Measurements from ENCODE around the gene ABHD17A.
"Not testable (repeated sequence)": the region's sequence is repeated elsewhere in the genome, so short reads cannot be mapped to it uniquely, and the experiment has no call there.

The ABHD17A gene

DNA sequence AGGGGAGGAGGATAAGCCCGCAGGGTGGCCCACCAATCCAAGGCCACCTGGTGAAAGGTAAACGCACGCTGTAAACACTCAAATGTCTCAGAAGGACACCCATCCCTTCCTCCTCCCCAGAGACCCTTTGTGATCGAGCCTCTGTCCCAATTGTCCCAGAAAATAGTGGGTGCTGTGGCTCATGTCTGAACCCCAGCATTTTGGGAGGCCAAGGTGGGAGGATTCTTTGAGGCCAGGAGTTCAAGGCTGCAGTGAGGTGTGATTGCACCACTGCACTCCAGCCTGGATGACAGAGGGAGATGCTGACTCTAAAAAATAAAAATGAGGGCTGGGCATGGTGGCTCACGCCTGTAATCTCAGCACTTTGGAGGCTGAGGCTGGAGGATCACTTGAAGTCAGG lies 3.1 kb upstream of the ABHD17A start:
- DNase-seq (ENCODE audit: low spot score) = no peak
- no peak overlapping the region for H3K27ac ChIP-seq
- H3K4me3 ChIP-seq = no peak overlapping the region
- TF ChIP-seq, protein P1, sequence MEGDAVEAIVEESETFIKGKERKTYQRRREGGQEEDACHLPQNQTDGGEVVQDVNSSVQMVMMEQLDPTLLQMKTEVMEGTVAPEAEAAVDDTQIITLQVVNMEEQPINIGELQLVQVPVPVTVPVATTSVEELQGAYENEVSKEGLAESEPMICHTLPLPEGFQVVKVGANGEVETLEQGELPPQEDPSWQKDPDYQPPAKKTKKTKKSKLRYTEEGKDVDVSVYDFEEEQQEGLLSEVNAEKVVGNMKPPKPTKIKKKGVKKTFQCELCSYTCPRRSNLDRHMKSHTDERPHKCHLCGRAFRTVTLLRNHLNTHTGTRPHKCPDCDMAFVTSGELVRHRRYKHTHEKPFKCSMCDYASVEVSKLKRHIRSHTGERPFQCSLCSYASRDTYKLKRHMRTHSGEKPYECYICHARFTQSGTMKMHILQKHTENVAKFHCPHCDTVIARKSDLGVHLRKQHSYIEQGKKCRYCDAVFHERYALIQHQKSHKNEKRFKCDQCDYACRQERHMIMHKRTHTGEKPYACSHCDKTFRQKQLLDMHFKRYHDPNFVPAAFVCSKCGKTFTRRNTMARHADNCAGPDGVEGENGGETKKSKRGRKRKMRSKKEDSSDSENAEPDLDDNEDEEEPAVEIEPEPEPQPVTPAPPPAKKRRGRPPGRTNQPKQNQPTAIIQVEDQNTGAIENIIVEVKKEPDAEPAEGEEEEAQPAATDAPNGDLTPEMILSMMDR (IDR thresholded peaks at IDR 0.05) = no peak

DNA sequence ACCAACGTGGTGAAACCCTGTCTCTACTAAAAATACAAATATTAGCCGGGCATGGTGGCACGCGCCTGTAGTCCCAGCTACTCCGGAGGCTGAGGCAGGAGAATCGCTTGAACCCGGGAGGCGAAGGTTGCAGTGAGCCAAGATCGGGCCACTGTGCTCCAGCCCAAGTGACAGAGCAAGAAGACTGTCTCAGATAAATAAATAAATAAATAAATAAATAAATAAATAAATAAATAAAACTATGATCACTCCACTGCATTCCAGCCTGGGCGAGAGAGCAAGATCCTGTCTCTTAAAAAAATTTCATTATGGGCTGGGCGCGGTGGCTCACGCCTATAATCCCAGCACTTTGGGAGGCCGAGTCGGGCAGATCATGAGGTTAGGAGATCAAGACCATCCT lies 1.1 kb upstream of the ABHD17A start:
- H3K27ac ChIP-seq; H3K4me3 ChIP-seq; DNase-seq (ENCODE audit: low spot score): not testable (repeated sequence)

DNA sequence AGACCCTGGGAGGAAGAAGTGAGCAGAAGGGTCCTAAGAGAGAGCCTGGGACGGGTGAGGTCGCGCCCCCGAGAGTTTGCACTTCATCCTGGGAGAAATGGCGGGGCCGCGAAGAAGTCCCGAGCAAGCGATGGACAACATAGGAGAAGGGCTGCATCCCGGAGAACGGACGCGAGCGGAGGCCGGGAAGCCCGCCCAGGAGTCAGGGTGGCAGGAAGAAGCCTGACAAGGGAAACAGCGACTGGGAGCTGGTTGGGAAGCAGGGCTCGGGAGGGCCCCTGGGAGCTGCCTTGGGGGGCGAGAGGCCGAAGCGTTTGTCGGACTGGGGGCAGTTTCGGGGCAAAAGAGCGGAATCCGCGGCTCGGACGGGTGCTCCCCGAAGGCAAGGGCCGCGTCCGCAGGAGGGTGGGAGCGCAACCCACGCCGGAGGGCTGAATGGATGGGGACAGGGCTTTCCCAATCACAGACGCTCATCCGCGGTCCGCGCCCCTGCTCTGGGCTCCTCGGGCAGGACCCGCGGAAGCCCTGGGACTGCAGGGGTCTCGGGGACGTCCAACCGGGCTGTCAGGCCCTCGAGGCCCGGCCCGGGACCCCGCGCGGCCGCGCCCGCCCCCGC lies 469 bp downstream of the ABHD17A start:
- Histone ChIP-seq H3K4me3 (peak overlapping the region; percentile 88), H3K27ac (peak overlapping the region; percentile 73 to 90)
- TF ChIP-seq, protein P1 (IDR thresholded peaks at IDR 0.05) = no peak
- DNase-seq (ENCODE audit: low spot score) = no peak

DNA sequence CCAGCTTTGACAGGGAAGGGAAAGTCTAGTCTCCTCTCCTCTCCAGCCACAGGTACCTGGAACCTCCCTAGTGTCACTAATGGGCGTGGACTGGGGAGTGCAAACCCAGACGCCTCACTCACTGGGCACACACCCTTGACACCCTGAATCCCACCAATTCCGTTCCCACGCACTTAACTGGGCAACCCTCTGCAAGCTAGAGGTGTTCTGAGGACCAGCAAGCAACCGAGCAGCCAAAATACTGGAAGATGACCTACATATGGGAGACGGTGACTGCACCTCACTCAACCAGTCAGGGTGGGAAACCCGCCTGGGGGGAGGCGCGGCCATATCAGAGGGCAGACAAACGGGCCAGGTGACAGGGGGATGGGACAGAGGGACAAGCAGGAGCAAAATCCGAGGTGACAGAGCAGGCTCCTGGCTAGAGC lies 991 bp downstream of the ABHD17A start:
- Histone ChIP-seq H3K27ac (peak overlapping the region; percentile 73 to 90), H3K4me3 (peak overlapping the region; percentile 88)
- DNase-seq (ENCODE audit: low spot score) = no peak
- TF ChIP-seq, protein P1 (IDR thresholded peaks at IDR 0.05) = no peak

DNA sequence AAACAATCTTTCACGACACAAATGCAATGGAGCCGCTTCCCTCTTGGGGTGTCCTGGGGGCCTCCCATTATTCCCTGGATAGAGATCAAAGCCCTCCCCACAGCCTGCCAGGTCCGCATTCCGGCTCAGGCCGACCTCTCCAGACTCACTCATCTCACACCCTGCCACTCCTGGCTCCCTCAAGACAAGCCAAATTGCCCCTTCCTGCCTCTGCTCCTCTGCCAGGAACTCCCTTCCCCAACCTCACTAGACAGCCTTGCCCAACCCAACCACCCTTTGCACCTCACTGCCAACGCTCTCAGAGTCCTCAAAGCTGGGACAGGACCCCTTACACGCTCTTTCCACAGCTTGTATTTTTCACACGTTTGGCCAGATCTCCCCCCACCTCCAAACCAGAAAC lies 1.5 kb downstream of the ABHD17A start:
- H3K27ac ChIP-seq = peak overlapping the region in 1 of 2 donors; percentile 90
- DNase-seq (ENCODE audit: low spot score) = no peak
- TF ChIP-seq, protein P1 (IDR thresholded peaks at IDR 0.05) = no peak
- H3K4me3 ChIP-seq = peak overlapping the region; percentile 88

DNA sequence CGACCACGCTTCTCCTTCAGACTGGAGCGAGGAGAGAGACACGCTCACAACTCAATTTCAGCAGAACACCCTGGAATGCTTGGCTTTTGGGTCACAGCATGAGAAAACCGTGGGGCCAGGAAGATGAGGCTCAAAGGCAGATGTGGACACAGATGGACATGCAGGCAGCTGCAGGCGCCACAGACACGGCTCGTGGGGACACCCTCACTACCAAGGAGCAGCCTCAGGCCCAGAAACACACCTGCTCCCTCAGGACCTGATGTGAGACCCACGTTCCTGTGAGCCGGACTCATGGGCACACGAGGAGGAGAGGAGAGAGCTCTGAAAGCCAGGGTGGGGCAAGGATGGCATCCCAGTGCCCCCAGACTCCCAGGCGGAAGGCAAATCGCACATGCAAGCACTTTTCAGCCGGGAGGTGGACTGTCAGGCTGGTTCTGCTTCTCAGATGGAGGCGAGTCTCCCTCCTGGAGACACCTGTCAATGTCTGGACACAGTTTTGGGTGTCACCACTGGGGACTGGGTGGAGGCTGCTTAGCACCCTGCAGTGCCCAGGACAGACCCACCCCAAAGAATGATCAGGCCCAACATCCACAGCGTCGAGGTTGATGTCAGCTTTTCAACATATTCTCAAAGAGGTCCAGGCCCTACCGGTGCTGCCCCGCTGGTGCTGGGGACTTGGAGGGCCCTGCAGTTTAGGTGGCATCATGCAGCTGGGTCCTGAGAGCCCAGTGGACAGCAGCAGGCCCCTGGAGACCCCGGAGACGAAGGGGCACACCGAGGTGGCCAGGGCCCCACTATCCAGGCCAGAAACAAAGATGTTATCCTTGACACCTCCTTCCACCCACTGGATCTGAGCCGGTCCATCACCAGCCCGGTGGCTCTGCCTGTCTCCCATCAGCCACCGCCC lies 2.3 kb downstream of the ABHD17A start:
- Histone ChIP-seq H3K27ac (peak overlapping the region in 1 of 2 donors; percentile 90), H3K4me3 (peak overlapping the region; percentile 88)
- TF ChIP-seq, protein P1 (IDR thresholded peaks at IDR 0.05) = no peak
- no peak for DNase-seq (ENCODE audit: low spot score)

DNA sequence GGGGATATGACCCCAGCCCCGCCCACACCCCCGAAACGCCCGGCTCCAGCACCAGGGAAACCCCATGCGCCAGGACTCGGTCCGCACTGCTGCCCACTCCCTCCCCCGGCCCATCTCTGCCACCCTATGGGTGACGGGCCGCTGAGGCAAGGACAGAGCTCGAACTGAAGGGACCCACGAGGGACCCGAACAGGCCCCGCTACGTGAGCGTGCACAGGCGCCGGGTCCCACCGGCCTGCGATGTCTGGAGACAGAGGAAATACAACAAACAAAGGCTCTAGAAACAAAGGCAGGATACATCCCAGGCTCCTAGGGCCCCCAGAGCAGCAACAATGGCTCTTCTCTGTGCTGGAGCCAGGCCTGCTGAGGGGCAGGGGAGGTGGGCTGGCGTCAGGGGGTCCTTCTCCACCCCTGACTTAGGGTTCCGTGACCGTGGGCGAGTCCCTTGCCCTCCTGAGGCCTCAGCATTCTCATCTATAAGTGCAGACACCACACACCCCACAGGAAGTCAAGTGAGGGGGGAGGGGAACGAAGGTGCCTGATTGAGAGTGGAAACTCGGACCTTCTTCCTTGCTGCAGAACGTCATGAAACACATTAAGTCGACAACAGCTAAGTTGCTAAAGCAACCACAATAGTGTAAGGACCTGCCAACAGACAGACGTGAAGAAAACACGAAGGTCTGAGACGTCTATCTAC lies 3.1 kb downstream of the ABHD17A start:
- no peak for DNase-seq (ENCODE audit: low spot score)
- peak overlapping the region in 1 of 2 donors; percentile 90 for H3K27ac ChIP-seq
- peak overlapping the region; percentile 88 for H3K4me3 ChIP-seq
- TF ChIP-seq, protein P1 (IDR thresholded peaks at IDR 0.05) = no peak

DNA sequence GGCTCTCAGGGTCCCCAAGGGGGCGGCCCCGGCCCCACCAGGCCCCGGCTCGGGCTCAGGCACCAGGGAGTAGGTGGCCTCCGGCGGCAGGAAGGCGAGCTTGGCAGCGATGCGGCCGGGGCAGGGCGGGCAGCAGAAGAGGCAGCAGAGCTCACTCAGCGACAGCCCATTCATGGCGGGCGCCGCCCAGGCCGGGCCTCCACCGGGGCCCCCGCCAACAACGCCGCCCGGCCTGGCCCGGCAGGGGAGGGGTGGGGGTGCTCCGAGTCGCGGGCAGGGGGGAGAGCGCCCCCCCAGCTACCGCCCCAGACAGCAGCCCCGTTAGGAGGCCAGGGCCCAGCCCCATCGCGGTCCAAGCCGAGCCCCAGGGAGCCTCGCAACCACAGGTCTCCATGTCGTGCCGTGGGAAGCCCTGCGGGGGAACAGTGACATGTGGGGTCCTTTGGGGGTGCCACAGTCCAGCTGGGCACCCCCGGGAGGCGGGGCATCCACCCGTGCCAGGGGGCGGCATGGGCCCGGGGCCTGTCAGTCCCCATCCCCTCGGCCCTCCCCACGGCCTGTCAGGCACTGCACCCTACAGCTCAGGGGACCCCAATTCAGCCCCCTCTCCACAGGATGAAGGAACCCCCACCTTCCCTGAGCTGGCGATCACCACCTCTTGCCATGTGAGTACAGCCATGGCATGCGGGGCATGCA lies 3.8 kb downstream of the ABHD17A start:
- not testable (repeated sequence) for DNase-seq (ENCODE audit: low spot score)
- peak overlapping the region in 1 of 2 donors; percentile 90 for H3K27ac ChIP-seq
- peak overlapping the region; percentile 88 for H3K4me3 ChIP-seq
